ENCODE measurements around the gene MGARP.

DNA sequence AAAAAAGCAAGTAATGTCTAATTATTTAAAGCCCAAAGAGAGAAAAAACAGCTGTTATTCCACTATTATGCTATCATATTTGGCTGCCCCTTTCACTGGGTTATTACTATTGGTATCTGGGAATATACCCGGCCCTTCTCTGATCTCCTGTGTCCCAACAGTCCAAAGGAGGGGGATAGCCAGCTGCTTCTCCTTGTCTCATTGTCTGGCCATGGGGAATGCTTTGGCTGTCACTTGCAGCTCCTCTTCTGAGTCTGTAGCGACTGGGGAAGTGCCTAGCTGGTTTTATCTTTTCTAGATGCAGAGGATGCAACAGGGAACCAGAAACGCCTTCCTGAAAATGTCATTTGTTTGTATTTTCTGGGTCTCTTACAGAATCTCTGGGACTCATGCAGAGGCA, 33.9 kb downstream of the MGARP start:
- TF ChIP-seq, protein P1, sequence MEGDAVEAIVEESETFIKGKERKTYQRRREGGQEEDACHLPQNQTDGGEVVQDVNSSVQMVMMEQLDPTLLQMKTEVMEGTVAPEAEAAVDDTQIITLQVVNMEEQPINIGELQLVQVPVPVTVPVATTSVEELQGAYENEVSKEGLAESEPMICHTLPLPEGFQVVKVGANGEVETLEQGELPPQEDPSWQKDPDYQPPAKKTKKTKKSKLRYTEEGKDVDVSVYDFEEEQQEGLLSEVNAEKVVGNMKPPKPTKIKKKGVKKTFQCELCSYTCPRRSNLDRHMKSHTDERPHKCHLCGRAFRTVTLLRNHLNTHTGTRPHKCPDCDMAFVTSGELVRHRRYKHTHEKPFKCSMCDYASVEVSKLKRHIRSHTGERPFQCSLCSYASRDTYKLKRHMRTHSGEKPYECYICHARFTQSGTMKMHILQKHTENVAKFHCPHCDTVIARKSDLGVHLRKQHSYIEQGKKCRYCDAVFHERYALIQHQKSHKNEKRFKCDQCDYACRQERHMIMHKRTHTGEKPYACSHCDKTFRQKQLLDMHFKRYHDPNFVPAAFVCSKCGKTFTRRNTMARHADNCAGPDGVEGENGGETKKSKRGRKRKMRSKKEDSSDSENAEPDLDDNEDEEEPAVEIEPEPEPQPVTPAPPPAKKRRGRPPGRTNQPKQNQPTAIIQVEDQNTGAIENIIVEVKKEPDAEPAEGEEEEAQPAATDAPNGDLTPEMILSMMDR (IDR thresholded peaks at IDR 0.05), result no peak
- TF ChIP-seq ZFX (IDR thresholded peaks at IDR 0.05; ENCODE audit: borderline replicate concordance), result no peak

Data from 22Rv1 (cell line).